ENCODE measurements around the gene EEFSEC. TPM values are rescaled to one million over a fixed set of nuclear protein-coding genes. Genes with fewer than 3 reads are reported as not detected.

The EEFSEC gene
- total and polyA plus RNA-seq, 2 of the 8 experiments (the other 6 are each of a cell fraction or from before 2014, with no cell fraction given): 13.1 to 19.8 TPM

DNA sequence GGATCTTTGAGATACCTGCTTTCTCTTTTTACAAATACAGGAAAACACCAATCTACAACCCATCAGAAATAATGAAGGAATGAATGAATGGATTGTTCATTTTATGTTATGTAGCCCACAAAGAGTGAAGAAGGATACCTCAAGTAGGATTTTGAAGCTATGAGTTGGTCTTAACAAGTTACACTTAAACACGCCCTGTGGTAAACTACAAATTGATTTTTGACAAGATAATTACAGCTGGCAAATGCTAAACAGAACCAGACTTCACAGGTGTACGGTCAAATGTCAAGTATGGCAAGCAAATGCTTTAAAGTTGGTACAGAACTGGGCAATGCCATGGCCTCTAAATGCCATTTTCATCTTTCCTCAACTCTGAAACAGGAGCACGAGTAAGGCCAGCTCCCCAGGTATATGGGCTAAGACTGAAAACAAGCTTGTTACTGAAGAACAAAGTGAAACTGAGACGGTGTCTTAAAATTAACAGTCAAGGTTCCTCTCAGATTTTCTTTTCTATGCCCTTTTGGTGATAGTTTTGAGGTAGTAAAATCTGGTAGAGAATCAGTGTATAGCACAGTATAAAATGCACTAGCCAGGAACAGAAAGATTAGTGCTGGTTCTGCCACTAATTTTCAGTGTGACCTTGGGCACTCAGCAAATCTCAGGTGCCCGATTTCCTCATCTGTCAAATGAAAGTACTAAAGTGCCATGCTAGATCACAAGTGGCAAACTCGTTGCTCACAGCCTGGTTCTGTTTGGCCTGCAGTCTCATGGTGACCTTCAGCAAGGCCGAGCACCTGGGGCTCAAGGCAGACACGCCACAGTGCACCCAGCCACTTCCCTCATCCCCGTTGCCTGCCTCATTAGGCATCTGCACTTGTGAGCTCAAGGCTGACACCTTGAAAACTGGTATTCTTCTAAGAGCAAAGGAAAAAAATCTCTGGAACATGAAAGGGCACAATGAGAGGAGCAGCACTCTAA, 39.2 kb upstream of the EEFSEC start:
- Histone ChIP-seq H3K79me1 (ENCODE audit: low read depth, low read length) (peaks cover 7% of the 10 kb centered on the region), H4K20me1 (replicated peaks in 1 of 2; ENCODE audit: control insufficient read depth in 1 of 2, insufficient read depth in 2 of 2, low read length in 2 of 2) (peaks cover 6 to 9% of the 10 kb centered on the region in 2 experiments), H3K14ac (ENCODE audit: insufficient read length) (no peak overlapping the region), H3K23me2 (ENCODE audit: low read depth, low read length) (no peaks in the 10 kb centered on the region), H3K4me3 (ENCODE audit: extremely low read depth in 1 of 4, insufficient read depth in 2 of 4, low read depth in 3 of 4, low read length in 4 of 4) (no peak overlapping the region), H3K4ac (replicated peaks; ENCODE audit: insufficient read length, low read depth, low read length) (no peak overlapping the region), H3K79me2 (ENCODE audit: control insufficient read depth in 1 of 2, insufficient read depth in 2 of 2, low read length in 2 of 2) (peaks cover 0 to 61% of the 10 kb centered on the region in 2 experiments; a peak in 2 of 4 replicates), H3K56ac (replicated peaks; ENCODE audit: insufficient read length, low read depth, low read length) (no peak overlapping the region), H2BK120ac (replicated peaks; ENCODE audit: low read depth, low read length) (no peak overlapping the region), H2BK12ac (ENCODE audit: low read depth, low read length) (no peak overlapping the region), H4K91ac (replicated peaks; ENCODE audit: insufficient read length, low read length) (no peak overlapping the region), H2AFZ (ENCODE audit: low read length) (no peak overlapping the region), H3K18ac (ENCODE audit: extremely low read depth, low read length) (no peak overlapping the region), H4K5ac (ENCODE audit: insufficient read length, low read depth, low read length) (no peak overlapping the region), H3K36me3 (ENCODE audit: control insufficient read depth in 2 of 4, insufficient read depth in 4 of 4, low read length in 3 of 4) (peaks cover 21 to 72% (median 54%) of the 10 kb centered on the region in 4 experiments), H2BK20ac (ENCODE audit: low read length) (no peak overlapping the region), H4K8ac (ENCODE audit: extremely low read depth, insufficient read depth, low read length) (no peak overlapping the region), H3K4me2 (ENCODE audit: insufficient read depth in 1 of 2, low read depth in 2 of 2, low read length in 2 of 2) (no peak overlapping the region), H3K9ac (replicated peaks in 1 of 4; ENCODE audit: extremely low read depth in 1 of 4, low read depth in 3 of 4, low read length in 3 of 4) (no peak overlapping the region), H3K9me3 (ENCODE audit: insufficient read depth in 2 of 2, low read depth in 1 of 2, low read length in 1 of 2) (no peaks in the 10 kb centered on the region), H2BK15ac (ENCODE audit: low read length) (no peak overlapping the region), H2AK5ac (ENCODE audit: low read depth, low read length) (no peak overlapping the region), H3K27ac (ENCODE audit: low read depth, low read length) (no peak overlapping the region), H2BK5ac (ENCODE audit: low read depth, low read length) (no peak overlapping the region), H3K27me3 (replicated peaks in 1 of 4; ENCODE audit: control insufficient read depth in 3 of 4, extremely low read depth in 1 of 4, insufficient read depth in 3 of 4, low read length in 3 of 4) (no peaks in the 10 kb centered on the region), H3K23ac (ENCODE audit: insufficient read length) (no peak overlapping the region), H3K4me1 (replicated peaks in 1 of 4; ENCODE audit: control insufficient read depth in 3 of 4, insufficient read depth in 4 of 4, low read length in 3 of 4) (no peaks in the 10 kb centered on the region; a peak in 1 of 7 replicates)
- ChIA-PET CTCF (ENCODE audit: partially characterized antibody) (interaction anchor here (0.8 to 1.1 kb wide), 3 partner anchors 19 to 46 kb away, joined by 3 read pairs; no protein-coding TSS in a partner anchor), POLR2A (ENCODE audit: partially characterized antibody) (interaction anchor here (0.7 kb wide), 1 partner anchor 9 kb away, joined by 3 read pairs; no protein-coding TSS in a partner anchor)
- FAIRE-seq (no peak), DNase-seq (ENCODE audit: low read depth in 1 of 2, low spot score in 2 of 2) (no peak)
- WGBS, 2 experiments (ENCODE audit: extremely low coverage in 1 of 2, insufficient coverage in 1 of 2, insufficient read length in 1 of 2, insufficient replicate concordance in 2 of 2, low coverage in 1 of 2, low lambda C conversion rate in 2 of 2, missing lambda C conversion rate in 1 of 2): 85% methylated on average over 9 of the region's 9 CpGs; no CpG with 5 or more reads in 1 of the 2 experiments
- TF ChIP-seq SP1 (IDR thresholded peaks at IDR 0.05; ENCODE audit: low read depth, low read length) (no peak), CHD2 (IDR thresholded peaks at IDR 0.05; ENCODE audit: low read length) (no peak), CREB1 (IDR thresholded peaks at IDR 0.05) (no peak), BCL11A (IDR thresholded peaks at IDR 0.05; ENCODE audit: low read depth in 2 of 2, low read length in 2 of 2) (no peak), SRF (IDR thresholded peaks at IDR 0.05; ENCODE audit: low read depth, low read length) (no peak), NRF1 (IDR thresholded peaks at IDR 0.05; ENCODE audit: low read depth, low read length) (no peak), CBX8 (IDR thresholded peaks at IDR 0.05; ENCODE audit: borderline replicate concordance, low read depth, low read length) (no peak), ZNF274 (IDR thresholded peaks at IDR 0.05; ENCODE audit: borderline replicate concordance, extremely low read depth, low read length) (no peak), POU5F1 (IDR thresholded peaks at IDR 0.05; ENCODE audit: low read depth, low read length) (no peak), BACH1 (IDR thresholded peaks at IDR 0.05; ENCODE audit: low read length) (no peak)
- TF ChIP-seq, protein P1, sequence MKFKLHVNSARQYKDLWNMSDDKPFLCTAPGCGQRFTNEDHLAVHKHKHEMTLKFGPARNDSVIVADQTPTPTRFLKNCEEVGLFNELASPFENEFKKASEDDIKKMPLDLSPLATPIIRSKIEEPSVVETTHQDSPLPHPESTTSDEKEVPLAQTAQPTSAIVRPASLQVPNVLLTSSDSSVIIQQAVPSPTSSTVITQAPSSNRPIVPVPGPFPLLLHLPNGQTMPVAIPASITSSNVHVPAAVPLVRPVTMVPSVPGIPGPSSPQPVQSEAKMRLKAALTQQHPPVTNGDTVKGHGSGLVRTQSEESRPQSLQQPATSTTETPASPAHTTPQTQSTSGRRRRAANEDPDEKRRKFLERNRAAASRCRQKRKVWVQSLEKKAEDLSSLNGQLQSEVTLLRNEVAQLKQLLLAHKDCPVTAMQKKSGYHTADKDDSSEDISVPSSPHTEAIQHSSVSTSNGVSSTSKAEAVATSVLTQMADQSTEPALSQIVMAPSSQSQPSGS (IDR thresholded peaks at IDR 0.05; ENCODE audit: low read length): no peak
